NCI-H1048 (cell line): ENCODE results near the gene ZNF431.
"Not testable (repeated sequence)": the region's sequence is repeated elsewhere in the genome, so short reads cannot be mapped to it uniquely, and the experiment has no call there.

Experiments
- DNase-seq: peaks from one replicate; lab custom pipeline; 2025; lab: John Stamatoyannopoulos, UW

ZNF431 gene

GRCh38 chr19:21141787-21142464 is at the start of gene ZNF431:
ZNF431 (plus strand) TSS chr19:21142040; CDS start chr19:21142184, 144 bp downstream.
- DNase-seq, result peak; percentile 81

- no peak for DNase-seq
Measured at GRCh38 chr19:21092109-21092508, 49.7 kb upstream of the ZNF431 start.

GRCh38 chr19:21094347-21095025 is 47.4 kb upstream of the ZNF431 start:
- no peak for DNase-seq

GRCh38 chr19:21098291-21098690 is 43.5 kb upstream of the ZNF431 start:
- DNase-seq, result no peak

GRCh38 chr19:21101521-21102242 is 40.2 kb upstream of the ZNF431 start:
- no peak for DNase-seq

- no peak for DNase-seq
Measured at GRCh38 chr19:21109116-21109515, 32.7 kb upstream of the ZNF431 start.

GRCh38 chr19:21110183-21110582 is 31.7 kb upstream of the ZNF431 start:
- DNase-seq, result no peak

- no peak for DNase-seq
Measured at GRCh38 chr19:21115430-21115829, 26.4 kb upstream of the ZNF431 start.

- DNase-seq, result no peak
Measured at GRCh38 chr19:21117041-21117907, 24.6 kb upstream of the ZNF431 start.

- DNase-seq, result no peak
Measured at GRCh38 chr19:21126078-21126477, 15.8 kb upstream of the ZNF431 start.

GRCh38 chr19:21127001-21127400 is 14.8 kb upstream of the ZNF431 start:
- no peak for DNase-seq

- no peak for DNase-seq
Measured at GRCh38 chr19:21127898-21128297, 13.9 kb upstream of the ZNF431 start.

GRCh38 chr19:21128901-21129698 is 12.7 kb upstream of the ZNF431 start:
- DNase-seq, result no peak

GRCh38 chr19:21130097-21130775 is 11.6 kb upstream of the ZNF431 start:
- DNase-seq, result no peak

GRCh38 chr19:21133633-21134032 is 8.2 kb upstream of the ZNF431 start:
- no peak for DNase-seq

- DNase-seq, result no peak
Measured at GRCh38 chr19:21134934-21135366, 6.9 kb upstream of the ZNF431 start.

GRCh38 chr19:21135433-21135832 is 6.4 kb upstream of the ZNF431 start:
- no peak for DNase-seq

- no peak for DNase-seq
Measured at GRCh38 chr19:21138130-21138529, 3.7 kb upstream of the ZNF431 start.

- DNase-seq, result not testable (repeated sequence)
Measured at GRCh38 chr19:21141006-21141405, 834 bp upstream of the ZNF431 start.

- DNase-seq, result no peak
Measured at GRCh38 chr19:21143428-21143827, 1.6 kb downstream of the ZNF431 start.

- no peak for DNase-seq
Measured at GRCh38 chr19:21143854-21144253, 2.0 kb downstream of the ZNF431 start.
